Trophoblast cell (in vitro differentiated cells and primary cell): ENCODE measurements around the gene CD300LG.

ENCODE experiments used
- DNase-seq, 2 donors: peaks; one replicate each; pipeline ENCODE4 v3.0.0-alpha.2; 2016
- H2AFZ ChIP-seq: 2 replicates; pipeline ENCODE4 v1.6.1; 2013; ENCODE audit warnings: low read length, moderate library complexity, mild to moderate bottlenecking; ENCODE audit not compliant: insufficient read depth, poor library complexity
- H2AK5ac ChIP-seq: 2 replicates; pipeline ENCODE4 v1.6.1; 2013; ENCODE audit warnings: mild to moderate bottlenecking, low read length
- H2BK120ac ChIP-seq: 2 replicates; pipeline ENCODE4 v1.6.1; 2013; ENCODE audit warnings: low read length, mild to moderate bottlenecking, moderate library complexity; ENCODE audit not compliant: insufficient read depth, poor library complexity
- H2BK12ac ChIP-seq: 2 replicates; pipeline ENCODE4 v1.6.1; 2013; ENCODE audit warnings: mild to moderate bottlenecking, low read length, moderate library complexity
- H2BK5ac ChIP-seq: 2 replicates; pipeline ENCODE4 v1.6.1; 2013; ENCODE audit warnings: low read length, low read depth, moderate library complexity, mild to moderate bottlenecking; ENCODE audit not compliant: poor library complexity
- H3K14ac ChIP-seq: 2 replicates; pipeline ENCODE4 v1.6.1; 2013; ENCODE audit warnings: mild to moderate bottlenecking, low read length
- H3K18ac ChIP-seq: 2 replicates; pipeline ENCODE4 v1.6.1; 2013; ENCODE audit warnings: mild to moderate bottlenecking, low read length
- H3K23ac ChIP-seq: 2 replicates; pipeline ENCODE4 v1.6.1; 2013; ENCODE audit warnings: low read length
- H3K27ac ChIP-seq: 2 replicates; pipeline ENCODE4 v1.5.1; 2013; ENCODE audit warnings: low read depth, mild to moderate bottlenecking, inconsistent platforms, low read length, moderate library complexity
- H3K27me3 ChIP-seq: 2 replicates; pipeline ENCODE4 v1.6.1; 2013; ENCODE audit warnings: inconsistent platforms, mild to moderate bottlenecking, low read length, moderate library complexity; ENCODE audit not compliant: insufficient read depth
- H3K36me3 ChIP-seq, 2 experiments: 1 replicate in 1 of 2; 2 replicates in 1 of 2; pipeline ENCODE4 v1.6.1; 2013; ENCODE audit warnings: low read length in 2 of 2, mild to moderate bottlenecking in 2 of 2, moderate library complexity in 1 of 2; ENCODE audit not compliant: insufficient read depth in 2 of 2, control insufficient read depth in 1 of 2
- H3K4ac ChIP-seq: 2 replicates; pipeline ENCODE4 v1.6.1; 2013; ENCODE audit warnings: low read depth, mild to moderate bottlenecking, low read length, moderate library complexity
- H3K4me1 ChIP-seq, 2 experiments: 1 replicate in 1 of 2; 2 replicates in 1 of 2; pipeline ENCODE4 v1.6.1; 2013; ENCODE audit warnings: low read length in 2 of 2, mild to moderate bottlenecking in 2 of 2, moderate library complexity in 1 of 2; ENCODE audit not compliant: insufficient read depth in 2 of 2, control insufficient read depth in 1 of 2
- H3K4me2 ChIP-seq: 2 replicates; pipeline ENCODE4 v1.6.1; 2013; ENCODE audit warnings: inconsistent platforms, mild to moderate bottlenecking, low read length, moderate library complexity
- H3K4me3 ChIP-seq: 2 replicates; pipeline ENCODE4 v1.5.1; 2013; ENCODE audit warnings: mild to moderate bottlenecking, low read depth, low read length, inconsistent platforms
- H3K79me1 ChIP-seq: one replicate; pipeline ENCODE4 v1.6.1; 2013; ENCODE audit warnings: low read length
- H3K79me2 ChIP-seq: 2 replicates; pipeline ENCODE4 v1.6.1; 2013; ENCODE audit warnings: low read length, mild to moderate bottlenecking; ENCODE audit not compliant: control insufficient read depth, insufficient read depth, poor library complexity
- H3K9ac ChIP-seq: 2 replicates; pipeline ENCODE4 v1.6.1; 2013; ENCODE audit warnings: mild to moderate bottlenecking, low read length
- H3K9me3 ChIP-seq: 2 replicates; pipeline ENCODE4 v1.6.1; 2013; ENCODE audit warnings: low read depth, mild to moderate bottlenecking, control low read depth, inconsistent platforms, low read length; ENCODE audit not compliant: insufficient read depth
- H4K12ac ChIP-seq: 2 replicates; pipeline ENCODE4 v1.6.1; 2013; ENCODE audit warnings: low read depth, mild to moderate bottlenecking, low read length, moderate library complexity
- H4K8ac ChIP-seq: 2 replicates; pipeline ENCODE4 v1.6.1; 2013; ENCODE audit warnings: low read depth, mild to moderate bottlenecking, low read length, moderate library complexity
- H4K91ac ChIP-seq: one replicate; pipeline ENCODE4 v1.6.1; 2013; ENCODE audit warnings: low read depth, mild to moderate bottlenecking, low read length, moderate library complexity
- WGBS: extraction: QIAGEN DNeasy Blood & Tissue Kit; methylation state at CpG from one replicate; pipeline ENCODE4 v1.1.7; 2013; ENCODE audit warnings: missing lambda C conversion rate; ENCODE audit not compliant: insufficient read length, insufficient coverage; ENCODE audit errors: extremely low coverage; 5-methylcytosine and 5-hydroxymethylcytosine counted together

CD300LG gene

DNA sequence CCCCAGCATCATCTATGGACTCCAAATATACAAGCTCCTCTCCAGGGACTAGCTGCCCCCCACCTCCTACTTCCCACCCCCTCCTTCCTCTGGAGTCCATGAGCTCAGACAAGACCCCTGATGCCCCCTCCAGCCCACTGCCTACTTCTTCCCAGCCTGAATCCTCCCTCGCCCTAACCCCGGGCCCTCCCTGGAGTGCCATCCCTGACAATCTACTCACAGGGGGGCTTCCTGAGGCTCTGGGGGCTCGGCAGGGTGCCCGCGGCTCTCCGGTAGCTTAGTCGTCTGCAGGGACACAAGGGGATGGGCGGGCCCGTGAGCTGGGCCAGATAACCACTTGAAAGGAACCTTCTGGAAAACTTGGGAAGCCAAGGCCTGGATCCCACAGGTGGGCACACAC, 29.1 kb upstream of the CD300LG start:
- Histone ChIP-seq H2BK5ac (no peak overlapping the region), H3K79me1 (no peaks in the 10 kb centered on the region)

DNA sequence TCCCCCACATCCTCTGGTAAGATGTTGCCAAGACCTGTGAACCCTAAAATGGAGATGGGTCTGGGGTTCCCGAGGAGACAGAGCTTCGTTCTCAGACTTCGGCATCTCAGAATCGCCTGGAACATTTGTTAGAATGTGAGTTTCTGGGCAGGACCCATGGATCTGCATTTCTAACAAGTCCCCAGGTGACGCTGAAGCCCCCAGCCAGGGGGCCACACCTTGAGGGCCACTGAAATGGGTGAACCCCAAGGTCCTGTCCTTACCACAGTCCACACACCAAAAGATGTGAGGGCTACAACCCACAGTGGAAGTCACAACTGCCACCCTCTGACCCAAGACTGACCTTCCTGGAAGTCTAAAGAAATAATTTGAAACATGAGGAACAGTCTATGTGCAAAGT, 28.0 kb upstream of the CD300LG start:
- Histone ChIP-seq H3K27ac (no peak overlapping the region), H3K9ac (no peak overlapping the region), H3K18ac (no peak overlapping the region), H3K14ac (no peak overlapping the region), H4K8ac (no peak overlapping the region), H4K91ac (no peak overlapping the region), H2BK5ac (no peak overlapping the region), H2AK5ac (no peak overlapping the region), H2BK120ac (no peak overlapping the region), H3K79me2 (no peaks in the 10 kb centered on the region), H3K36me3 (no peaks in the 10 kb centered on the region), H3K4me1 (no peaks in the 10 kb centered on the region), H3K4me3 (no peak overlapping the region), H2AFZ (no peak overlapping the region), H4K12ac (no peak overlapping the region), H3K27me3 (no peaks in the 10 kb centered on the region), H2BK12ac (no peak overlapping the region), H3K4ac (no peak overlapping the region), H3K9me3 (peaks cover 1% of the 10 kb centered on the region), H3K23ac (no peak overlapping the region), H3K79me1 (no peaks in the 10 kb centered on the region), H3K4me2 (no peak overlapping the region)
- DNase-seq = no peak
- no CpG with 5 or more reads among the region's 5 CpGs for WGBS

More for the DNA sequence above, 29.1 kb upstream of the CD300LG start:
- no peak overlapping the region for H3K9ac ChIP-seq
- no peaks in the 10 kb centered on the region for H3K36me3 ChIP-seq
- H2AK5ac ChIP-seq = no peak overlapping the region
- H3K4me2 ChIP-seq = no peak overlapping the region
- H2BK120ac ChIP-seq = no peak overlapping the region
- no peaks in the 10 kb centered on the region for H3K27me3 ChIP-seq
- H3K18ac ChIP-seq = no peak overlapping the region
- peaks cover 1% of the 10 kb centered on the region for H3K9me3 ChIP-seq
- WGBS = no CpG with 5 or more reads among the region's 9 CpGs
- no peak overlapping the region for H3K27ac ChIP-seq
- no peaks in the 10 kb centered on the region for H3K4me1 ChIP-seq
- no peak overlapping the region for H2BK12ac ChIP-seq
- no peak overlapping the region for H4K12ac ChIP-seq
- H4K8ac ChIP-seq = no peak overlapping the region
- H3K4ac ChIP-seq = no peak overlapping the region
- H3K14ac ChIP-seq = no peak overlapping the region
- H3K4me3 ChIP-seq = no peak overlapping the region
- H2AFZ ChIP-seq = no peak overlapping the region
- no peak overlapping the region for H4K91ac ChIP-seq
- no peaks in the 10 kb centered on the region for H3K79me2 ChIP-seq
- DNase-seq = no peak
- no peak overlapping the region for H3K23ac ChIP-seq

- Histone ChIP-seq H3K9me3 (peaks cover 3% of the 10 kb centered on the region), H3K27me3 (no peaks in the 10 kb centered on the region), H2BK12ac (no peak overlapping the region), H2AFZ (no peak overlapping the region), H3K4me1 (no peaks in the 10 kb centered on the region), H4K8ac (no peak overlapping the region), H3K4me3 (no peak overlapping the region), H3K9ac (no peak overlapping the region), H4K91ac (no peak overlapping the region), H3K79me1 (no peaks in the 10 kb centered on the region), H3K27ac (no peak overlapping the region), H2BK5ac (no peak overlapping the region), H3K4me2 (no peak overlapping the region), H3K18ac (no peak overlapping the region), H3K23ac (no peak overlapping the region), H3K36me3 (no peaks in the 10 kb centered on the region), H3K79me2 (no peaks in the 10 kb centered on the region), H2BK120ac (no peak overlapping the region), H3K4ac (no peak overlapping the region), H4K12ac (no peak overlapping the region), H3K14ac (no peak overlapping the region), H2AK5ac (no peak overlapping the region)
- no peak for DNase-seq
- no CpG with 5 or more reads among the region's 14 CpGs for WGBS
Measured at GRCh38 chr17:43820759-43821158, 26.2 kb upstream of the CD300LG start.

DNA sequence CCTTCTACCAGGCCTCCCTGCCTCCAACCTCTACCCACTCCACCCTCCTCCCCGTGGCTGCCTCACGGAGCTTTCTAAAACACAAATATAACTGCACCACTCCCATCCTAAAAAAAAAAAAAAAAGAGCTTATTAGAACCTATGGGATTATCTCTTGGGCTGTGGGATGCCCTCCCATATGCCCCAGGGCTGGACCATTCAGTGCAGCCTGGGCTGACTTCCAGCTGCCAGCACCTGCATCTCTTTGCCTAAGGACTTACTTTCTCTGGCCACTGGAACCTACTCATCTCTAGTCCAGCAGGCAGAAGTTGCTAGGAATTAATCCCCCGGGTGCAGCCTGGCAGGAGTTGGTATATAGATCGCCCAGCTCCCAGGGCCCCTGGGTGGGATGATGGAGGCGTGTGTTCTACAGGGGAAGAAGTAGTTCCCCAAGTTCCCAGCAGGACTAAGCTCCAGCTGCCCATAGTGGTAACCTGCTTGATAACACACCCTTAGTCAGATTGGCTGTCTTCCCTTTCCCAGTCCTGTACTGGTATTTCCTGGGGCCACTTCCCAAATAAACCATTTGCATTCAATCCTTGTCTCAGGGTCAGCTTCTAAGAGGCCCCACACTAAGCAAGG, 24.3 kb upstream of the CD300LG start:
- H3K4me1 ChIP-seq = no peaks in the 10 kb centered on the region
- H3K18ac ChIP-seq = no peak overlapping the region
- no peak overlapping the region for H3K23ac ChIP-seq
- H2AFZ ChIP-seq = no peak overlapping the region
- no peak overlapping the region for H4K12ac ChIP-seq
- H4K91ac ChIP-seq = no peak overlapping the region
- H3K27ac ChIP-seq = no peak overlapping the region
- H4K8ac ChIP-seq = no peak overlapping the region
- no peak for DNase-seq
- H3K4me3 ChIP-seq = no peak overlapping the region
- no peak overlapping the region for H3K4me2 ChIP-seq
- H2BK5ac ChIP-seq = no peak overlapping the region
- H3K9me3 ChIP-seq = peaks cover 1% of the 10 kb centered on the region
- no peak overlapping the region for H3K4ac ChIP-seq
- H3K9ac ChIP-seq = no peak overlapping the region
- H2BK12ac ChIP-seq = no peak overlapping the region
- no peaks in the 10 kb centered on the region for H3K27me3 ChIP-seq
- no peak overlapping the region for H2BK120ac ChIP-seq
- no peaks in the 10 kb centered on the region for H3K79me1 ChIP-seq
- WGBS = no CpG with 5 or more reads among the region's 5 CpGs
- H2AK5ac ChIP-seq = no peak overlapping the region
- no peak overlapping the region for H3K14ac ChIP-seq
- no peaks in the 10 kb centered on the region for H3K79me2 ChIP-seq
- H3K36me3 ChIP-seq = no peaks in the 10 kb centered on the region
